GM21529 (cell line): ENCODE measurements around the gene ANKRD60.

Experiments
- ATAC-seq: cut with Tn5 transposase; IDR thresholded peaks from one replicate; pipeline ENCODE4 v1.9.1; 2021; ENCODE audit not compliant: unreplicated experiment

ANKRD60 gene

GRCh38 chr20:58224974-58225373 is 3.5 kb downstream of the ANKRD60 start:
- no peak for ATAC-seq

GRCh38 chr20:58224097-58224496 is 4.4 kb downstream of the ANKRD60 start:
- ATAC-seq: no peak

GRCh38 chr20:58223358-58223941 is 5.0 kb downstream of the ANKRD60 start:
- no peak for ATAC-seq

DNA sequence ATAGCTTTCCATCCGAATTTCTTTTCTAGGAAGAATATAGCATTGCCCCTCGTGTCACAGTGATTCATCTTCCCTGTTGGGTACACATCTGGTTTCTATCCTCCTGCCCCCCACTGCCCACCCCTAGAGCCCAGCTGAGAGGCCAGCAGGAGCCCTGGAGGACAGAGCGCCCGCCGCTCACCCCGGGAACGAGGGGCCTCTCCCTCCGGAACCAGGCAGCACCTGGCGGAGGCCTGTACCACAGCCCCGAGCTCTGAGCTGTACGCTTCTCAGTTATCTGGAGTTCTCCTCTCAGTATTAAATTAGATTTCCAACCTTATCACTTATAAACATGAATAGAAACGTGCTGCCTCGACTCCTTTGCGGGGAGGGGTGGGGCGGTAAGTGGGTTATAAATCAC is 6.0 kb downstream of the ANKRD60 start:
- no peak for ATAC-seq

DNA sequence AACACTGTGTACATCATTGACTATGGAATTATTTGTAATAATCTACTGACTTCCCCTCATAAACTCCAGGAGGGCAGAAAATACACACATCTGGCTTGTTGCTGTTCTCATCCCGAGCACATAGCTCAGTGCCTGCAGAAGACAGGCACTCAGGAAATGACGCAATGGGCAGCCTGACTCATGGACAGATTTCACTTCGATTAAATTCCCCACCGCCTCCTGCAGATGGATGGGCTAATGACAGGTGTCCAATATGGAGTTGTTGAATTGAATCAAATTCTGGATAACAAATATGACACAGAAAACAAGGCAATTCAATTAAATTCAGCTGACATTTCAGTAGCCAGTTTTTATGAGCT is 9.1 kb downstream of the ANKRD60 start:
- no peak for ATAC-seq

- ATAC-seq: no peak
Measured at GRCh38 chr20:58218665-58219341, 9.7 kb downstream of the ANKRD60 start.

DNA sequence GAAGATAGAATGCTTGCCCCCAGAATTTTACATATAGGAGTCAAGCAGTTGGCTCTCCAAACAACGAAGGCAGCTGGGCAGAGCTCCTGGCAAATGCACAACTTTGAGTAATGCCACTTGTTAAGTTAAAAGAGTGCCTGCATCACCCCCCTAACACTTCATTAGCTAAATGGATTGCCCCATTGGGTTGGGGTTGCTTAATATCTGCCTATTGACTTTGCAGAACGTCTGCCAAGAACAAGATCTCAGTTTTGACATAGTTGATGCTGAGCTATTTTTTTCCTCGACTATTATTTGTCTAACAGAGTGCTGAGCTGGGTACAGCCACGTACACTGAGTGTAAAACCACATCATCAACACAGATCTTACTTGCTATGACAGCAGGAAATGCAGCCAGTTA is 12.1 kb downstream of the ANKRD60 start:
- no peak for ATAC-seq

- no peak for ATAC-seq
Measured at GRCh38 chr20:58215116-58215515, 13.3 kb downstream of the ANKRD60 start.

GRCh38 chr20:58214310-58214709 is 14.1 kb downstream of the ANKRD60 start:
- ATAC-seq: no peak

DNA sequence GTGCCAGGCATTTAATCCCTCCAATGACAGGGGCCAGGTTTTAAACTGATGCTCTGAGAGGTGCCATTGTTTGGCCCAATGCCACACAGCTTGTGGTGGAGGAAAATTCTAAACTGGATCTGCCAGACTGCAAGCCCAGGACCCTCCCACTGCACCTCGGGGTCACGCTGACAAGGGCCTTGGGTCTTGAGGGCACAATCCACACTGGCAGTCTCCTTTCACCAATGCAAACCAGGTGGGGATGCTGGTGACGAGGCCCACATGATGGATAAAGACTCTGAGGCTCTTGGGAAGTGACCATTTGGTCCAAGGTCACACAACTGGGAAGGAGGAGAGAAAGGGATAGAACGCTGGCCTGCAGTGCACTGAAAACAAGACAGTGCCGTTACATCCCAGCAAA is 14.7 kb downstream of the ANKRD60 start:
- ATAC-seq: no peak

DNA sequence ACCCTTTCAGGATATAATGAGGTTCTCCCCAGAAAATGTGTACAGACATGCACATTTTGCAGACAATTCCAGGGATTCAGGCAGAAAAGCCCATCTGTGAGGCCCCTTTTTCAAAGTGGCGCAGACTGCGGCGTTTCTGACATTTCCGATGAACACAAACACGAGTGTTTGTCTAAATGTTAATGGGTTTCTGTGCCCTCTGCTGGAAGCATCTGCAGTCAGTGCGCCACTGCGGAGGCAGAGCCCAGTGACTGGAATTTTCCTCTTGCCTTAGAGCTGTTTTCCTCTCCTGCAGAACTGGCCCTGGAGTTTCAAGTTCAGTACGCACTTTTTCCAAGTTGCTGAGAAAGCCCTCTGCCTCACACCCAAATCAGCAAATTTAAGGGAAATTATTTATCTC is 15.3 kb downstream of the ANKRD60 start:
- ATAC-seq: no peak

- ATAC-seq: no peak
Measured at GRCh38 chr20:58212636-58213035, 15.8 kb downstream of the ANKRD60 start.

GRCh38 chr20:58210398-58210747 is 18.1 kb downstream of the ANKRD60 start:
- no peak for ATAC-seq

DNA sequence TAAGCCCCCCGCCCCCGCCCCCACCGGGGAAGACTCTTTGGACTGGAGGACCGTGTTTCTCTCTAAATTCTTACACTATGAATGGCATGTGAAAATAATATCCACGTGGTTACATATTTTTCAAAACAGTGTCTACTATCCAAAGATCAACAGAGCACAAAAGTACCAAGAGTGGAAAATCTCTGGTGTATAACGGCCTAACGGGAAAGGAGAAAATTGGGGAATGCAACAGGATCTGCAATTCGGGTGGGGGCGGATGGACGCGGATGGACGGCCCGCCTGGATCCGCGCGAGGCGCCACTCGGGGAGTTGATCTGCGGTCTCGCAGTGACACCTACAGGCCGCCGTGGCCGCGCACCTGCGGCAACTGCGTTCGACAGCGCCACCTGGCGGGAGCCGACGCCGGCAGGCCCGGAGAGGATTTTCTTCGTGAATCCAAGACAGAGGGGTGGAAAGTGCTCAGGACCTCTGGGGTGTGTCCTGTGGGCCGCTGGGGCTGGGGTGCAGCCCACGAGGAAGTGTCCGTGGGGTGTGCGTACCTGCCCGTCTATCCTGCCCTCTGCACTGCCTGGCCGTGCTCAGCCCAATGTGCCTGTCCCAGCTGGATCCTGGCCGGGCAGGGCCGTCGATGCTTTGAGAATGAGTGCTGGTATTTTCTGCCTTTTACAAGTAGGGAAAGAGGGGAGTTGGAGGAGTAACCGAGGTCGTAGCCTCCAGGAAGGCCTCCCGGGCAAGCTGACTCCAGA is 18.6 kb downstream of the ANKRD60 start:
- peak; percentile 81 for ATAC-seq

DNA sequence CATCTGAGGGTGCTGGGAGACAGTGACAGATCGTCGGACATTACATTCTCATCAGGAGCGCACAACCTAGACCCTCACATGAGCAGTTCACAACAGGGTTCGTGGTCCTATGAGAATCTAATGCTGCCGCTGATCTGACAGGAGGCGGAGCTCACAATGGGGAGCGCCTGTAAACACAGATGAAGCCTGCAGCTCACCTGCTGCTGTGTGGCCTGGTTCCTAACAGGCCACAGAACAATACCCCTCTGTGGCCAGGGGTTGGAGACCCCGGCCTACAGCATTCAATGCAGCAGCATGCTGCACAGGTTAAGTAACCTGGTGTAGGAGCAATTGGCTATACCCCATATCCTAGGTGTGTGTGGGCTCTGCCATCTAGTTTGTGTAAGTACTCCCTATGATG is 19.5 kb downstream of the ANKRD60 start:
- no peak for ATAC-seq

DNA sequence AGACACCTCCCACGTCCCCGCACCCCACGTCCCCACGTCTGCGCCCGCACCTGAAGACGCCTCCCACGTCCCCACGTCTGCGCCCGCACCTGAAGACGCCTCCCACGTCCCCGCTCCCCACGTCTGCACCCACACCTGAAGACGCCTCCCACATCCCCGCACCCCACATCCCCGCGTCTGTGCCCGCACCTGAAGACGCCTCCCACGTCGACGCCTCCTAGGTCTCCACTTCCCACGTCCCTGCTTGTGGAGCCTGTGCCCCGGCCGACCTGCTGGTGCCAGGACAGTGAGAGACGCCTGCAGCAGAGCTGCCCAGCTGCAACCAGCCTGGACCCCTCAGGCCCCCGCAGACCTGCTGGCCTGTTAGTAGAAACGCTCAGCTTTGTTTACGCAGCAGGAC is 22.6 kb downstream of the ANKRD60 start:
- ATAC-seq: no peak

GRCh38 chr20:58202044-58202443 is 26.4 kb downstream of the ANKRD60 start:
- ATAC-seq: no peak

DNA sequence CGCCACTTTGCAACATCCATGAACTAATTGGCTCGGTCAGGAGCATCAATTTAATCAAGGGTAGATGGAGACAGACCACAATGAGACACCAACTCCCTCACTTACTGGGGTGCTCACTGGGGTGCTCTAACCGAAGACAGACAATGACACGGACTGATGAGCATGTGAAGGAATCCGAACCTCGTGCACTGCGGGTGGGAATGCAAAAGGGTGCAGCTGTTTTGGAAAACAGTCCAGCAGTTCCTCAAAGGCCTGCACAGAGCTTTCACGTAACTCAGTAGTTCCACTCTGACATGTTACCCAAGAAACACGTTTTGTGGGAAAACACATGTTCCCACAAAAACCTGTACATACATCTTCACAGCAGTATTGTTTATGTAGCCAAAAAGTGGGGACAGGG is 26.8 kb downstream of the ANKRD60 start:
- ATAC-seq: no peak

GRCh38 chr20:58199469-58199868 is 29.0 kb downstream of the ANKRD60 start:
- no peak for ATAC-seq

- ATAC-seq: no peak
Measured at GRCh38 chr20:58198901-58199355, 29.5 kb downstream of the ANKRD60 start.

GRCh38 chr20:58198384-58198783 is 30.1 kb downstream of the ANKRD60 start:
- ATAC-seq: no peak

DNA sequence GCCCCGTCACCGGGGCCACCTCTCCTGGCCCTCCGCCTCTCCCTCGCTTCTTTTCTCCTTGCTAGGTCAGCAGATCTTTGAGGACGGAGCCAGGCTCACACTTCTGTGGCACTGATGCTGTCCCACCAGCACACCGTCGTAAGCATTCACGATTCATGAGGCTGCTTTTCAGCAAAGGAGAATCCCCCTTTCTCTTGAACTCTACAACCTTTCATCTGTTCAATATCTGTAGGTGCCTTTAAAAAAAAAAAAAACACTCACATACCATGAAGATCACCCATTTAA is 31.3 kb downstream of the ANKRD60 start:
- no peak for ATAC-seq
